ENCODE measurements around the gene RNF141. TPM values are rescaled to one million over a fixed set of nuclear protein-coding genes. Genes with fewer than 3 reads are reported as not detected.

Gene RNF141
- total RNA-seq, 3 donors from 2014 or later (not counting 1 experiment from before 2014, with no cell fraction given): 10.3 to 13.9 (median 11.7) TPM

DNA sequence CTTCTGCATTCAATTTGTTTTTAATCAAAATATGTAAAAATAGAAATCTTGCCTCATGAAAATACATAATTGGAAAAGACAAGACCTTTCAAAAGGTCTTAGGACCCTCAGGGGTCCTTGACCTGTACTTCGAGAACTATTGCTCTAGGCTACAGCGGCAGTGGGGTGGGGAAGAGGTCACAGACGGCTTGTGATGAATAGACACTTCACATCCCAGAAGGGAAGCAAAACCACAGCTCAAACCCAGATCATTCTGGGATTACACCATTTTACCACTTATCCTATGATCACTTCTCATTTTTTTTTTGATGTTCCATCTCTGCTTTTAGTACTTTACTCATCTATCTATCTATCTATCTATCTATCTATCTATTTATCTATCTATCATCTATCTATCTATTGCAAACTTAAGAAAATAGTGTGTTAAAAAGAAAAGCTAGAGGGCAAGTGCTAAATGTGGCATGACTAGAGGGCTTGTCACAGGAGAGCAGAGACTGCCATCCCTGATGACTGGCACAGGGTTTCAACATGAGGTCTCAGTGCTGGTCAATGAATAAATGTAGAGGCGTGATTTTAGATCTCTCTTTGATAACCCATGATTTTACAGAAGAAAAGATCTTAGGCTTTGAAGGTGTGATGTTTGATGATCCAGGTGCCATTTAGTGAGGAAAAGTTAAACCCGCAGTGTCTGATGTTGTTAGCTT is 37.1 kb downstream of the RNF141 start:
- WGBS (ENCODE audit: insufficient coverage): 81% methylated on average over 4 of the region's 5 CpGs
- Histone ChIP-seq H3K4me3 (ENCODE audit: low read length) (no peak overlapping the region), H3K27me3 (ENCODE audit: control insufficient read depth, insufficient read depth, low read length) (no peaks in the 10 kb centered on the region), H3K4me1 (ENCODE audit: control insufficient read depth, insufficient read depth, low read length) (peaks cover 9% of the 10 kb centered on the region), H3K36me3 (ENCODE audit: control insufficient read depth, insufficient read depth, low read length) (peaks cover 37% of the 10 kb centered on the region), H3K9me3 (ENCODE audit: control insufficient read depth, insufficient read depth, low read length) (no peaks in the 10 kb centered on the region), H3K27ac (ENCODE audit: low read length) (no peak overlapping the region)
- no peaks in the 10 kb centered on the region for H3K9me3 Mint-ChIP-seq
- no peaks in the 10 kb centered on the region for H3K27me3 Mint-ChIP-seq (ENCODE audit: low read depth in 2 of 2)
- TF ChIP-seq, protein P1, sequence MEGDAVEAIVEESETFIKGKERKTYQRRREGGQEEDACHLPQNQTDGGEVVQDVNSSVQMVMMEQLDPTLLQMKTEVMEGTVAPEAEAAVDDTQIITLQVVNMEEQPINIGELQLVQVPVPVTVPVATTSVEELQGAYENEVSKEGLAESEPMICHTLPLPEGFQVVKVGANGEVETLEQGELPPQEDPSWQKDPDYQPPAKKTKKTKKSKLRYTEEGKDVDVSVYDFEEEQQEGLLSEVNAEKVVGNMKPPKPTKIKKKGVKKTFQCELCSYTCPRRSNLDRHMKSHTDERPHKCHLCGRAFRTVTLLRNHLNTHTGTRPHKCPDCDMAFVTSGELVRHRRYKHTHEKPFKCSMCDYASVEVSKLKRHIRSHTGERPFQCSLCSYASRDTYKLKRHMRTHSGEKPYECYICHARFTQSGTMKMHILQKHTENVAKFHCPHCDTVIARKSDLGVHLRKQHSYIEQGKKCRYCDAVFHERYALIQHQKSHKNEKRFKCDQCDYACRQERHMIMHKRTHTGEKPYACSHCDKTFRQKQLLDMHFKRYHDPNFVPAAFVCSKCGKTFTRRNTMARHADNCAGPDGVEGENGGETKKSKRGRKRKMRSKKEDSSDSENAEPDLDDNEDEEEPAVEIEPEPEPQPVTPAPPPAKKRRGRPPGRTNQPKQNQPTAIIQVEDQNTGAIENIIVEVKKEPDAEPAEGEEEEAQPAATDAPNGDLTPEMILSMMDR (IDR thresholded peaks at IDR 0.05): no peak
- no peaks in the 10 kb centered on the region for H3K4me1 Mint-ChIP-seq
- intact Hi-C loops (cut with micrococcal nuclease): no loop called here
- DNase-seq (no peak), ATAC-seq (no peak)
- H3K4me3 Mint-ChIP-seq: no peak overlapping the region
- no peak overlapping the region for H3K27ac Mint-ChIP-seq
- H3K36me3 Mint-ChIP-seq: no peaks in the 10 kb centered on the region

DNA sequence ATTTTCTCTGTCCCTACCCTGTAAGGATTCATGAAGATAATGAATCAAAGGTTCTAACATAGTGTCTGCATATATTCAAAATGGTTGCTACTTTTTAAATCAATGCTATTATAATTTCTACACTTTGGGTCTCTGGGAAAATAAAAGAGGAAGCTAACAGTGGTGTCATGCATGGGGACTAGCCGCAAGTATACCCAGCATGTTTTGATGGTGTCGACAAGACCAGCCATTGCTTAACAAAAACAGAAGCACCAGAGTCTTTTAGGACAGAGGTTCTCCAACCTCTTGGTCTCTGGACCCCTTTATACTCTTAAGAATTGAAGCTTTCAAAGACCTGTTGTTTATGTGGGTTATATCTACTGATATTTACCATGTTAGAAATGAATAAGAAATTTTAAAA is 37.8 kb downstream of the RNF141 start:
- DNase-seq (no peak), ATAC-seq (peak in 1 of 3 donors; percentile 61)
- no peaks in the 10 kb centered on the region for H3K9me3 ChIP-seq (ENCODE audit: control insufficient read depth, insufficient read depth, low read length)
- H3K36me3 ChIP-seq (ENCODE audit: control insufficient read depth, insufficient read depth, low read length): peaks cover 38% of the 10 kb centered on the region
- no peak overlapping the region for H3K27ac Mint-ChIP-seq
- no peak overlapping the region for H3K4me3 ChIP-seq (ENCODE audit: low read length)
- no peak overlapping the region for H3K27ac ChIP-seq (ENCODE audit: low read length)
- no peaks in the 10 kb centered on the region for H3K9me3 Mint-ChIP-seq
- peaks cover 9% of the 10 kb centered on the region for H3K4me1 ChIP-seq (ENCODE audit: control insufficient read depth, insufficient read depth, low read length)
- TF ChIP-seq, protein P1 (IDR thresholded peaks at IDR 0.05): no peak
- 55% methylated on average over 2 of the region's 2 CpGs for WGBS (ENCODE audit: insufficient coverage)
- no peaks in the 10 kb centered on the region for H3K27me3 Mint-ChIP-seq (ENCODE audit: low read depth in 2 of 2)
- intact Hi-C loops (cut with micrococcal nuclease): no loop called here
- no peaks in the 10 kb centered on the region for H3K4me1 Mint-ChIP-seq
- H3K4me3 Mint-ChIP-seq: no peak overlapping the region
- no peaks in the 10 kb centered on the region for H3K36me3 Mint-ChIP-seq
- no peaks in the 10 kb centered on the region for H3K27me3 ChIP-seq (ENCODE audit: control insufficient read depth, insufficient read depth, low read length)

DNA sequence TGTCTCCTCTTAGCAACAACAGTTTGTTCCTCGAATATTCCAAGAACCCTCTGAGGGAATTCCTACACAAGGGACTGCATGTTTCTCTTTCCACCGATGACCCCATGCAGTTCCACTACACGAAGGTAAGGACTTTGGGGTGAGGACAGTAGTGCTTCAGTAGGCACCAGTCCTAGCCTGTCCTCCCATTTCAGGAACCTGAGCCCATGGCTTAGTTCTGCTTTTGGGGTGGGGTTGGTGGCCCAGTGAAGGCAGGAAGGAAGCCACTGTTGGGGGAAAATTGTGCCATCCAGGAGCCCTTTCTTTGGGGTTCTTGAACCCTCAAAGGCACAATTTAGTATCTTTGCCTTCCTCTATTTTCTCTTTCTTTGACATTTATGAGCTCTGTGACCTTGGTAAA is 38.2 kb downstream of the RNF141 start:
- TF ChIP-seq, protein P1 (IDR thresholded peaks at IDR 0.05): no peak
- no peaks in the 10 kb centered on the region for H3K27me3 ChIP-seq (ENCODE audit: control insufficient read depth, insufficient read depth, low read length)
- Mint-ChIP-seq H3K4me3 (no peak overlapping the region), H3K27me3 (ENCODE audit: low read depth in 2 of 2) (no peaks in the 10 kb centered on the region), H3K4me1 (no peaks in the 10 kb centered on the region), H3K36me3 (no peaks in the 10 kb centered on the region), H3K9me3 (no peaks in the 10 kb centered on the region), H3K27ac (no peak overlapping the region)
- ATAC-seq: peak in 1 of 3 donors; percentile 57
- peaks cover 9% of the 10 kb centered on the region for H3K4me1 ChIP-seq (ENCODE audit: control insufficient read depth, insufficient read depth, low read length)
- peaks cover 43% of the 10 kb centered on the region for H3K36me3 ChIP-seq (ENCODE audit: control insufficient read depth, insufficient read depth, low read length)
- no peak overlapping the region for H3K4me3 ChIP-seq (ENCODE audit: low read length)
- no peaks in the 10 kb centered on the region for H3K9me3 ChIP-seq (ENCODE audit: control insufficient read depth, insufficient read depth, low read length)
- WGBS (ENCODE audit: insufficient coverage): 88% methylated on average over 3 of the region's 3 CpGs
- intact Hi-C loops (cut with micrococcal nuclease): no loop called here
- no peak overlapping the region for H3K27ac ChIP-seq (ENCODE audit: low read length)
- DNase-seq: no peak

Data from natural killer cell (primary cell).